ENCODE measurements around the gene SLC39A11. TPM values are rescaled to one million over a fixed set of nuclear protein-coding genes. Genes with fewer than 3 reads are reported as not detected.
A peak's percentile ranks its signal among the peaks of the same experiment; 100 is the strongest.
"Not testable (repeated sequence)": the region's sequence is repeated elsewhere in the genome, so short reads cannot be mapped to it uniquely, and the experiment has no call there.

Gene SLC39A11
- total RNA-seq, 1 donor from 2014 or later = 21.5 TPM

DNA sequence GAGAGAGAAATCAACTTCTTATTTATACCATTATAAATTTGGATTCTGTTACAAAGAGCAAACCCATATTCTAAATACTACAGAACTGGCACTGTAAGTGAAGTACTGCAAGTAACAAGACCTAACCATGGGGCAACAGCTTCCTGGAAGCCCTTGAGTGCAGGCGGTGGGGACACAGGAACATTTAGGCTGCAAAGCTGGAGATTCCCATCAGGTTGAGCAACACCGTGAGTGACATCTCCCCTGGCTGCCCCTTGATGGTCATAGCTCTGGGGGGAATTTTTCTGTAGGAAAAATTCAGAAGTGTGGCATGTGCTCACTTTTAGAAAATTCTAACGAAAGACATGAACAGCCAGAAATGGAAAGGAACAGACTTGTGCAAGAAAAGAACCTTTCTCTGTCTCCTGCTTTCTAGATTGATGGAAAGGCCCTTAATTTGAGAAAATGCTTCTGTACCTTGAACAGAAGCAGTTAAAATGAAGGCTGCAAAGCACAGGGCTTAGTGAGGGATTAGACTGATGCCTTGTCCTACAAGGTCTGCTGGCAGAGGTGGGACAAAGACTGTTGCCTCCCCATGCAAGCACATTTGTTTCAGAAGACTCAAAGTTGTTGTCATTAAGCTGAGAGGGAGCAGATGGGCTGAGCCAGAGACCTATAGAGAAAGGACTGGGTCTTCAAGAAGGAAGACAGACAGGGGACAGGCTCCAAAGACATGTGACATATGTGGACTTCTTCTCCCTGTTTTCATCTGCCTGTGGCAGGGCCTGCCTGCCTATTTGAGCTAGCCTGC, 380.8 kb downstream of the SLC39A11 start:
- Mint-ChIP-seq H3K27ac (ENCODE audit: unreplicated experiment) (peak overlapping the region; percentile 50), H3K27me3 (ENCODE audit: low read depth, unreplicated experiment) (peaks cover 2% of the 10 kb centered on the region), H3K9me3 (ENCODE audit: unreplicated experiment) (peaks cover 17% of the 10 kb centered on the region), H3K4me3 (ENCODE audit: unreplicated experiment) (no peak overlapping the region), H3K4me1 (ENCODE audit: low read depth, unreplicated experiment) (peaks cover 14% of the 10 kb centered on the region), H3K36me3 (ENCODE audit: low read depth, unreplicated experiment) (peaks cover 5% of the 10 kb centered on the region)
- Histone ChIP-seq H2AFZ (ENCODE audit: low read depth, low read length) (no peak overlapping the region), H4K20me1 (ENCODE audit: insufficient read depth, low read length) (no peaks in the 10 kb centered on the region), H3K9me3 (ENCODE audit: insufficient read depth, low read depth, low read length) (peaks cover 6% of the 10 kb centered on the region), H3K4me3 (ENCODE audit: insufficient read depth, low read depth, low read length) (no peak overlapping the region), H3K4me1 (ENCODE audit: insufficient read depth, low read length) (peaks cover 13% of the 10 kb centered on the region), H3K27ac (ENCODE audit: low read depth, low read length) (no peak overlapping the region), H3K4me2 (ENCODE audit: low read length) (no peak overlapping the region), H3K79me2 (ENCODE audit: insufficient read depth, low read length) (no peaks in the 10 kb centered on the region), H3K27me3 (ENCODE audit: insufficient read depth, low read length) (no peaks in the 10 kb centered on the region), H3K36me3 (ENCODE audit: insufficient read depth, low read length) (no peaks in the 10 kb centered on the region), H3K9ac (ENCODE audit: low read length) (no peak overlapping the region)
- no peak for FAIRE-seq
- TF ChIP-seq, protein P1, sequence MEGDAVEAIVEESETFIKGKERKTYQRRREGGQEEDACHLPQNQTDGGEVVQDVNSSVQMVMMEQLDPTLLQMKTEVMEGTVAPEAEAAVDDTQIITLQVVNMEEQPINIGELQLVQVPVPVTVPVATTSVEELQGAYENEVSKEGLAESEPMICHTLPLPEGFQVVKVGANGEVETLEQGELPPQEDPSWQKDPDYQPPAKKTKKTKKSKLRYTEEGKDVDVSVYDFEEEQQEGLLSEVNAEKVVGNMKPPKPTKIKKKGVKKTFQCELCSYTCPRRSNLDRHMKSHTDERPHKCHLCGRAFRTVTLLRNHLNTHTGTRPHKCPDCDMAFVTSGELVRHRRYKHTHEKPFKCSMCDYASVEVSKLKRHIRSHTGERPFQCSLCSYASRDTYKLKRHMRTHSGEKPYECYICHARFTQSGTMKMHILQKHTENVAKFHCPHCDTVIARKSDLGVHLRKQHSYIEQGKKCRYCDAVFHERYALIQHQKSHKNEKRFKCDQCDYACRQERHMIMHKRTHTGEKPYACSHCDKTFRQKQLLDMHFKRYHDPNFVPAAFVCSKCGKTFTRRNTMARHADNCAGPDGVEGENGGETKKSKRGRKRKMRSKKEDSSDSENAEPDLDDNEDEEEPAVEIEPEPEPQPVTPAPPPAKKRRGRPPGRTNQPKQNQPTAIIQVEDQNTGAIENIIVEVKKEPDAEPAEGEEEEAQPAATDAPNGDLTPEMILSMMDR (IDR thresholded peaks at IDR 0.05; ENCODE audit: insufficient read depth, low read depth, low read length) = no peak
- no peak for TF ChIP-seq EZH2 (IDR thresholded peaks at IDR 0.05; ENCODE audit: insufficient read depth, low read length)
- DNase-seq (ENCODE audit: low read depth) = no peak

DNA sequence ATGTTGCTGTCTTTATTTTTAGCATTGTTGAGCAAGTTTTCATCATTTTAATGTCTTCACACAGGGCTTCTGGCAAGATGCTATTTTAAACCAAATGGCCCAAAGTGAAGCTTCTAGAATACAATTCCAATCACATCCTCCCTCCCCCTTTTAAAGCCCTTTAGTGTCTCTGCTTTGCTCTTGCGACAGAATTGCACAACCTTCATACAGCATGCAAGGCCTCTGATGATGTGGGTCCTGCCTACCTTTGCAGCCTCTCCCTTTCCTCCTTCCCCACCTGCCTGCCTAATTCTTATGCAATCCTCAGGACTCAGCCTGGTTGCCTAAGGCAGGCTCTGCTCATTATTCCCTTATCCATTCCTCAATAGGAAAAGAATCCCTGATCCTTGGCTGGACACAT, 381.7 kb downstream of the SLC39A11 start:
- H3K36me3 Mint-ChIP-seq (ENCODE audit: low read depth, unreplicated experiment) = peaks cover 5% of the 10 kb centered on the region
- H4K20me1 ChIP-seq (ENCODE audit: insufficient read depth, low read length) = no peaks in the 10 kb centered on the region
- no peak for FAIRE-seq
- H3K27me3 Mint-ChIP-seq (ENCODE audit: low read depth, unreplicated experiment) = peaks cover 2% of the 10 kb centered on the region
- no peak for DNase-seq (ENCODE audit: low read depth)
- no peaks in the 10 kb centered on the region for H3K79me2 ChIP-seq (ENCODE audit: insufficient read depth, low read length)
- H3K36me3 ChIP-seq (ENCODE audit: insufficient read depth, low read length) = no peaks in the 10 kb centered on the region
- no peak overlapping the region for H3K9ac ChIP-seq (ENCODE audit: low read length)
- H3K9me3 ChIP-seq (ENCODE audit: insufficient read depth, low read depth, low read length) = peaks cover 6% of the 10 kb centered on the region
- H3K4me3 Mint-ChIP-seq (ENCODE audit: unreplicated experiment) = no peak overlapping the region
- no peak overlapping the region for H3K4me3 ChIP-seq (ENCODE audit: insufficient read depth, low read depth, low read length)
- peaks cover 12% of the 10 kb centered on the region for H3K4me1 Mint-ChIP-seq (ENCODE audit: low read depth, unreplicated experiment)
- TF ChIP-seq EZH2 (IDR thresholded peaks at IDR 0.05; ENCODE audit: insufficient read depth, low read length) = no peak
- TF ChIP-seq, protein P1 (IDR thresholded peaks at IDR 0.05; ENCODE audit: insufficient read depth, low read depth, low read length) = no peak
- H3K4me2 ChIP-seq (ENCODE audit: low read length) = no peak overlapping the region
- no peak overlapping the region for H3K27ac Mint-ChIP-seq (ENCODE audit: unreplicated experiment)
- peaks cover 17% of the 10 kb centered on the region for H3K9me3 Mint-ChIP-seq (ENCODE audit: unreplicated experiment)
- H3K27me3 ChIP-seq (ENCODE audit: insufficient read depth, low read length) = no peaks in the 10 kb centered on the region
- H2AFZ ChIP-seq (ENCODE audit: low read depth, low read length) = no peak overlapping the region
- peaks cover 6% of the 10 kb centered on the region for H3K4me1 ChIP-seq (ENCODE audit: insufficient read depth, low read length)
- H3K27ac ChIP-seq (ENCODE audit: low read depth, low read length) = no peak overlapping the region

DNA sequence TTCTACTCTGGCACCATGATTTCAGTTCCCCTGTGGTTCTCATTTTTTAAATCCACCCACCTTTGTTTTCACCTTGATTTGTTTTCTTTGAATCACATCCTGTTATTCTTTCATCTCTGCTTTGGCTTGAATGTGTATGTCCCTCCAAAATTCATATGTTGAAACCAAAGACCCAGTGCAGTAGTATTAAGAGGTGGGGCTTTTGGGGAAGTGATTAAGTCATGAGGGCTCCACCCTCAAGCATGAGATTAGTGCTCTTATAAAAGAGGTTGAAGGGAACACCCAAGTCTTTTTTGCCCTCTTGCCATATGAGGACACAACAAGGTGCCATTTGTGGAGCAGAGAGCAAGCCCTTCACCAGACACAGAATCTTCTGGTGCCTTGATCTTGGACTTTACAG, 382.3 kb downstream of the SLC39A11 start:
- H3K9me3 ChIP-seq (ENCODE audit: insufficient read depth, low read depth, low read length) = peaks cover 6% of the 10 kb centered on the region
- peaks cover 17% of the 10 kb centered on the region for H3K9me3 Mint-ChIP-seq (ENCODE audit: unreplicated experiment)
- H3K36me3 Mint-ChIP-seq (ENCODE audit: low read depth, unreplicated experiment) = peaks cover 5% of the 10 kb centered on the region
- H3K4me1 ChIP-seq (ENCODE audit: insufficient read depth, low read length) = peaks cover under 1% of the 10 kb centered on the region
- H3K27ac ChIP-seq (ENCODE audit: low read depth, low read length) = no peak overlapping the region
- H3K4me2 ChIP-seq (ENCODE audit: low read length) = no peak overlapping the region
- H3K79me2 ChIP-seq (ENCODE audit: insufficient read depth, low read length) = no peaks in the 10 kb centered on the region
- H3K9ac ChIP-seq (ENCODE audit: low read length) = no peak overlapping the region
- H3K36me3 ChIP-seq (ENCODE audit: insufficient read depth, low read length) = no peaks in the 10 kb centered on the region
- H3K4me3 ChIP-seq (ENCODE audit: insufficient read depth, low read depth, low read length) = no peak overlapping the region
- no peaks in the 10 kb centered on the region for H3K27me3 ChIP-seq (ENCODE audit: insufficient read depth, low read length)
- peaks cover 2% of the 10 kb centered on the region for H3K27me3 Mint-ChIP-seq (ENCODE audit: low read depth, unreplicated experiment)
- H3K4me1 Mint-ChIP-seq (ENCODE audit: low read depth, unreplicated experiment) = peaks cover 6% of the 10 kb centered on the region
- DNase-seq (ENCODE audit: low read depth) (no peak), FAIRE-seq (no peak)
- no peak overlapping the region for H3K4me3 Mint-ChIP-seq (ENCODE audit: unreplicated experiment)
- H3K27ac Mint-ChIP-seq (ENCODE audit: unreplicated experiment) = no peak overlapping the region
- no peak overlapping the region for H2AFZ ChIP-seq (ENCODE audit: low read depth, low read length)
- TF ChIP-seq, protein P1 (IDR thresholded peaks at IDR 0.05; ENCODE audit: insufficient read depth, low read depth, low read length) = no peak
- no peak for TF ChIP-seq EZH2 (IDR thresholded peaks at IDR 0.05; ENCODE audit: insufficient read depth, low read length)
- H4K20me1 ChIP-seq (ENCODE audit: insufficient read depth, low read length) = no peaks in the 10 kb centered on the region

DNA sequence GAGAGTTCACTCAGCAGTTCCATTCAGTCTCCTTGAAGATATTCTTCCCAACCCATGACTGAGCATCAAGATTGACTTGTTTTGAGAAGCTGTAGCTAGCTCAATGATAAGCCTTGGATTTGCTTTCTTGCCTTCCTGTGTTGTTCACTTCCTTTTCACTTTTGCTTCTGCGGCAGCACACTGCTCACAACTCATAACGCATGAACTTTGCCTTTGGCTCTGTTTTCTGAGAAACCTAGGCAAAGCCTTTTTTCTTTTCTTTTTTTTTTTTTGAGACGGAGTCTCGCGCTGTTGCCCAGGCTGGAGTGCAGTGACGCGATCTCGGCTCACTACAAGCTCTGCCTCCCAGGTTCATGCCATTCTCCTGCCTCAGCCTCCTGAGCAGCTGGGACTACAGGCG, 383.8 kb downstream of the SLC39A11 start:
- H3K4me1 ChIP-seq (ENCODE audit: insufficient read depth, low read length); H3K36me3 ChIP-seq (ENCODE audit: insufficient read depth, low read length); H3K27ac Mint-ChIP-seq (ENCODE audit: unreplicated experiment); H3K4me2 ChIP-seq (ENCODE audit: low read length); DNase-seq (ENCODE audit: low read depth); H3K36me3 Mint-ChIP-seq (ENCODE audit: low read depth, unreplicated experiment); H3K4me3 Mint-ChIP-seq (ENCODE audit: unreplicated experiment); H3K27ac ChIP-seq (ENCODE audit: low read depth, low read length); H3K79me2 ChIP-seq (ENCODE audit: insufficient read depth, low read length); H3K9ac ChIP-seq (ENCODE audit: low read length); H3K27me3 Mint-ChIP-seq (ENCODE audit: low read depth, unreplicated experiment); H2AFZ ChIP-seq (ENCODE audit: low read depth, low read length); H3K4me3 ChIP-seq (ENCODE audit: insufficient read depth, low read depth, low read length); H3K27me3 ChIP-seq (ENCODE audit: insufficient read depth, low read length); H4K20me1 ChIP-seq (ENCODE audit: insufficient read depth, low read length); H3K4me1 Mint-ChIP-seq (ENCODE audit: low read depth, unreplicated experiment); H3K9me3 ChIP-seq (ENCODE audit: insufficient read depth, low read depth, low read length); FAIRE-seq: not testable (repeated sequence)
- peaks cover 17% of the 10 kb centered on the region for H3K9me3 Mint-ChIP-seq (ENCODE audit: unreplicated experiment)

Data from astrocyte (in vitro differentiated cells and primary cell).